HL-60 (cell line): ENCODE results near the gene ARTN.

Experiments used
- DNase-seq, 2 experiments: peaks; one replicate each; pipeline ENCODE4 v3.0.0-alpha.2; 2010 to 2020; ENCODE audit warnings: low read depth in 1 of 2, low spot score in 1 of 2
- H3K27ac ChIP-seq: fragments of 250-450 bp; sonication (Bioruptor Pico); replicated peaks from 2 replicates; pipeline ENCODE4 v1.5.1; 2020; ENCODE audit warnings: mild to moderate bottlenecking, moderate library complexity
- H3K27me3 ChIP-seq: fragments of 250-450 bp; sonication (Bioruptor Pico); 2 replicates; pipeline ENCODE4 v1.5.1; 2021; ENCODE audit warnings: mild to moderate bottlenecking, moderate library complexity; ENCODE audit not compliant: insufficient read depth, poor library complexity, severe bottlenecking
- H3K4me3 ChIP-seq: replicated peaks from 2 replicates; pipeline ENCODE4 v1.5.1; 2011; ENCODE audit warnings: mild to moderate bottlenecking, control low read depth, low read length; ENCODE audit not compliant: insufficient read depth
- GABPA ChIP-seq: IDR thresholded peaks from 2 replicates; pipeline ENCODE4 v1.6.1; 2012; ENCODE audit warnings: low read depth
- POLR2AphosphoS5 ChIP-seq: IDR thresholded peaks from 2 replicates; pipeline ENCODE4 v1.6.1; 2012; ENCODE audit warnings: low read depth
- SPI1 ChIP-seq: IDR thresholded peaks from 2 replicates; pipeline ENCODE4 v1.6.1; 2012; ENCODE audit warnings: low read depth, mild to moderate bottlenecking, borderline replicate concordance
- TF ChIP-seq, protein P1 (sequence below): IDR thresholded peaks from 2 replicates; pipeline ENCODE4 v1.6.1; 2012; ENCODE audit warnings: low read depth; ENCODE audit not compliant: insufficient replicate concordance
- TF ChIP-seq, protein P2 (sequence below): IDR thresholded peaks from one replicate; pipeline ENCODE4 v1.5.1; 2011; ENCODE audit warnings: low read length, control low read depth, inconsistent platforms; ENCODE audit not compliant: insufficient read depth

Gene ARTN

DNA sequence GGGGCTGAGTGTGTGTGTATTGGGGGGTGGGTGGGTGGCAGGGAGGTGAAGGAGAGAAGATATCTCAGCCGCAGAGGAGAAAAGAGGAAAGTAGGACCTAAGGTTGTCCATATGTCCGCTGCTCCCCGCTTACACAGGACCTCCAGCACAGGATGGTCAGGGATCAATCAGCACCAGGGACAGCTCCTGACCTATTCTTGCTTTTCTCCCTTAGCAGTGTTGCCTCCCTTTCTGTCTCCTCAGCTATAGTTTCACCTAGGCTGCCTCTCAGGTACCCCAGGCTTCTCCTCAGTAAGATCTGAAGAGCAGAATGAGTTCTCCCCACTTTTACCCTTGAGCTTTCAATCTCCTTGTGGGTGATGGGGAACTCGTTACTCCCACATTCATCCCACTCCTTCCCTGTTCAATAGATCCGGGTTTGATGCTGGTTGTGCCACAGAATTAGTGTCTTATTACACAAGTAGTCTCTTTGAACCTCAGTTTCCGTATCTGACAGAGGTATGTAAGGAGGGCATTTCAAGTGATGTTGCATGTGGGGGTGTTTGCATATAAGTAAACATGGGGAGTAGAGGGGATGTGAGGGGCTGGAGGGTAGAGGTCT is 34.8 kb downstream of the ARTN start:
- no peak overlapping the region for H3K27ac ChIP-seq
- no peak for DNase-seq
- no peak overlapping the region for H3K4me3 ChIP-seq
- no peaks in the 10 kb centered on the region for H3K27me3 ChIP-seq
- TF ChIP-seq, protein P1, sequence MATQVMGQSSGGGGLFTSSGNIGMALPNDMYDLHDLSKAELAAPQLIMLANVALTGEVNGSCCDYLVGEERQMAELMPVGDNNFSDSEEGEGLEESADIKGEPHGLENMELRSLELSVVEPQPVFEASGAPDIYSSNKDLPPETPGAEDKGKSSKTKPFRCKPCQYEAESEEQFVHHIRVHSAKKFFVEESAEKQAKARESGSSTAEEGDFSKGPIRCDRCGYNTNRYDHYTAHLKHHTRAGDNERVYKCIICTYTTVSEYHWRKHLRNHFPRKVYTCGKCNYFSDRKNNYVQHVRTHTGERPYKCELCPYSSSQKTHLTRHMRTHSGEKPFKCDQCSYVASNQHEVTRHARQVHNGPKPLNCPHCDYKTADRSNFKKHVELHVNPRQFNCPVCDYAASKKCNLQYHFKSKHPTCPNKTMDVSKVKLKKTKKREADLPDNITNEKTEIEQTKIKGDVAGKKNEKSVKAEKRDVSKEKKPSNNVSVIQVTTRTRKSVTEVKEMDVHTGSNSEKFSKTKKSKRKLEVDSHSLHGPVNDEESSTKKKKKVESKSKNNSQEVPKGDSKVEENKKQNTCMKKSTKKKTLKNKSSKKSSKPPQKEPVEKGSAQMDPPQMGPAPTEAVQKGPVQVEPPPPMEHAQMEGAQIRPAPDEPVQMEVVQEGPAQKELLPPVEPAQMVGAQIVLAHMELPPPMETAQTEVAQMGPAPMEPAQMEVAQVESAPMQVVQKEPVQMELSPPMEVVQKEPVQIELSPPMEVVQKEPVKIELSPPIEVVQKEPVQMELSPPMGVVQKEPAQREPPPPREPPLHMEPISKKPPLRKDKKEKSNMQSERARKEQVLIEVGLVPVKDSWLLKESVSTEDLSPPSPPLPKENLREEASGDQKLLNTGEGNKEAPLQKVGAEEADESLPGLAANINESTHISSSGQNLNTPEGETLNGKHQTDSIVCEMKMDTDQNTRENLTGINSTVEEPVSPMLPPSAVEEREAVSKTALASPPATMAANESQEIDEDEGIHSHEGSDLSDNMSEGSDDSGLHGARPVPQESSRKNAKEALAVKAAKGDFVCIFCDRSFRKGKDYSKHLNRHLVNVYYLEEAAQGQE, result peak; percentile 98
- TF ChIP-seq, protein P2, sequence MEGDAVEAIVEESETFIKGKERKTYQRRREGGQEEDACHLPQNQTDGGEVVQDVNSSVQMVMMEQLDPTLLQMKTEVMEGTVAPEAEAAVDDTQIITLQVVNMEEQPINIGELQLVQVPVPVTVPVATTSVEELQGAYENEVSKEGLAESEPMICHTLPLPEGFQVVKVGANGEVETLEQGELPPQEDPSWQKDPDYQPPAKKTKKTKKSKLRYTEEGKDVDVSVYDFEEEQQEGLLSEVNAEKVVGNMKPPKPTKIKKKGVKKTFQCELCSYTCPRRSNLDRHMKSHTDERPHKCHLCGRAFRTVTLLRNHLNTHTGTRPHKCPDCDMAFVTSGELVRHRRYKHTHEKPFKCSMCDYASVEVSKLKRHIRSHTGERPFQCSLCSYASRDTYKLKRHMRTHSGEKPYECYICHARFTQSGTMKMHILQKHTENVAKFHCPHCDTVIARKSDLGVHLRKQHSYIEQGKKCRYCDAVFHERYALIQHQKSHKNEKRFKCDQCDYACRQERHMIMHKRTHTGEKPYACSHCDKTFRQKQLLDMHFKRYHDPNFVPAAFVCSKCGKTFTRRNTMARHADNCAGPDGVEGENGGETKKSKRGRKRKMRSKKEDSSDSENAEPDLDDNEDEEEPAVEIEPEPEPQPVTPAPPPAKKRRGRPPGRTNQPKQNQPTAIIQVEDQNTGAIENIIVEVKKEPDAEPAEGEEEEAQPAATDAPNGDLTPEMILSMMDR, result no peak

DNA sequence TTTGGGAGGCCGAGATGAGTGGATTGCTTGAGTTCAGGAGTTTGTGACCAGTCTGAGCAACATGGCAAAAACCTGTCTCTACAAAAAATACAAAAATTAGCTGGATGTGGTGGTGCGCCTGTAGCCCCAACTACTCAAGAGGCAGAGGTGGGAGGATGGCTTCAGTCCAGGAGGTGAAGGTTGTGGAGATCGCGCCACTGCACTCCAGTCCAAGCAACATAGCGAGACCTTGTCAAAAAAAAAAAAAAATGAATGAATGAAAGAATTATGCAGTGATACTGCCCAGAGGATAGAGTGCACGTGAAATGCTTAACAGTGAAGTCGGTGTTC is 35.8 kb downstream of the ARTN start:
- Histone ChIP-seq H3K27ac (no peak overlapping the region), H3K4me3 (no peak overlapping the region), H3K27me3 (no peaks in the 10 kb centered on the region)
- DNase-seq, result no peak
- TF ChIP-seq, protein P1, result no peak
- TF ChIP-seq SPI1, result no peak
- TF ChIP-seq POLR2AphosphoS5, result no peak
- TF ChIP-seq, protein P2, result no peak
- no peak for TF ChIP-seq GABPA

DNA sequence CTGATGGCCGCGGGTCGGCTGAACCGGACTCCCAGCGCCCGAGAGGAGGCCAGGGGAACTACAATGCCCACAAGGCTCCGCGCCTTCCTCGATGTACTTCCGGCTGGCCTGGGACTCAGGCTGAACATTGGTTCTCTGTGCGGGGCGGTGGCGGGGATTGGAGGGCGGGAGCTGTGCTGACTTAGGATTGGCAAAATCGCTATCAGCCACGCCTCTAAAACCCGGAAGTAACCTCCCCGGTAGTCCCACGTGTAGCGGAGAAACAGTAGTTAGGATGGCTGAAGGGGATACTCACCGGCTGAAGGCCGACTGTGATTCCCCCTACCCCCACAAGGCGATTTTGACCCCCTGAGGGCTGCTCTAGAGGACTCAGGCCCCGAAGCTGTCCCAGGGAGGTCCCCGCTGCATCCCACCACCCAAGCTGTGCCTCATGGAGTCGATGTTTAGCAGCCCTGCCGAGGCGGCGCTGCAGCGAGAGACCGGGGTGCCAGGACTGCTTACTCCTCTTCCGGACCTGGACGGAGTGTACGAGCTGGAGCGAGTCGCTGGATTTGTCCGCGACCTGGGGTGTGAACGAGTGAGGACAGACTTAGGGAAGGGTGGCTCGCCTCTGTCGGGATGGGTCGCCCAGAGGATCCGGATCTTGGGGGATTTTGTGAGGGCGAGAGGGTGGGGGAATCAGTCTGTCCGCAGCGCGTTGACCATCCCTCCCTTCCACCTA is 36.3 kb downstream of the ARTN start, which contains the start of gene DPH2:
Gene DPH2 (plus strand): TSS at position 265 of the 721 bp plus-strand sequence. CDS start 166 bp downstream, at position 431.
- TF ChIP-seq GABPA, result peak; percentile 94
- TF ChIP-seq, protein P2, result no peak

DNA sequence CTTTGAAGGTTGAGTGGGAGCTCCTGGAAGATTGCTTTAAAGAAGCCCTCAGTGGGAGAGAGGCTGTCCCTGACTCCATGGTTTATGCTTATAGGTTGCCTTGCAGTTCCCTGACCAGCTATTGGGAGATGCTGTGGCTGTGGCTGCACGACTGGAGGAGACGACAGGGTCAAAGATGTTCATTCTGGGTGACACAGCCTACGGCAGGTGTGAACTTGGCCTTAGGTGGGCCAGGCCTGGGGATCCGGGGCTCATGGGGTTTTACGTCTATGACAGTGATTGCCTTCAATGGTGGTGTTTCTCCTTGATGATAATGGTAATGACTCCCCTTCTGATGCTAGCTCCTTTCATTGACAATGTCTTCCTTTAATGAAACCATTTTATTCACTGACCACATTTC is 36.9 kb downstream of the ARTN start:
- TF ChIP-seq, protein P1, result no peak
- no peak for TF ChIP-seq GABPA
- no peak for TF ChIP-seq POLR2AphosphoS5
- TF ChIP-seq SPI1, result no peak
- TF ChIP-seq, protein P2, result no peak
- Histone ChIP-seq H3K27ac (peak overlapping the region; percentile 70), H3K4me3 (peak overlapping the region; percentile 98), H3K27me3 (no peaks in the 10 kb centered on the region)
- DNase-seq, result no peak

More for the DNA sequence above, 36.3 kb downstream of the ARTN start, which contains the start of gene DPH2:
- Histone ChIP-seq H3K27me3 (no peaks in the 10 kb centered on the region), H3K4me3 (peak within 1 kb of the TSS; percentile 98), H3K27ac (peak within 1 kb of the TSS; percentile 70)
- peak; percentile 95 to 99 for DNase-seq
